GM21576 (cell line): ENCODE data around the gene OSBPL10.
A peak's percentile ranks its signal among the peaks of the same experiment; 100 is the strongest.

Experiments
- ATAC-seq: cut with Tn5 transposase; IDR thresholded peaks from one replicate; pipeline ENCODE4 v1.9.1; 2021; ENCODE audit warnings: mild to moderate bottlenecking, moderate library complexity; ENCODE audit not compliant: unreplicated experiment

The OSBPL10 gene

DNA sequence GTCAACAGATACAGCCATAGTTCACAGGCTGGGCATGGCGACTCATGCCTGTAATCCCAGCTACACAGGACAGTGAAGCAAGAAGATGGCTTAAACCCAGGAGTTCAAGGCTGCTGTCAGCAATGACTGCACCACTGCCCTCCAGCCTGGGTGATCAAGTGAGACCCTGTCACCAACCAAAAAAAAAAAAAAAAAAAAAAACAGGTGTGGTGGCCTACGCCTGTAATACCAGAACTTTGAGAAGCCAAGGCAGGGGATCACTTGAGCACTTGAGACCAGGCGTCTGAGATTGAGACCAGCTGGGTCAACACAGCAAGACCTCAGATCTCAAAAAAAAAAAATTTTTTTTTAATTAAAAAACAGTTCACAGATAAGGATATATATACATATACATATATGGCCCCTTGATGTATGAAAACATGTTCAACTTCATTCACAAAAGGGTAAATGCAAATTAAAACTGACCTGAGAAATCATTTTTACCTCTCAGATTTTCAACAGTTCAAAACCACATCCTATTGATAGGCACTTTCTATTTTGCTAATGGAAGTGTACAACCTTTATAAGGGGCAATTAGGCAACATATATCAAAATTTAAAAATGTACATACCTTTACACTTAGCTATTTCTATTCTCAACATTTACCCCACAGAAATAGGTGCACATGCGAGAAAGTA lies 51.1 kb downstream of the OSBPL10 start:
- ATAC-seq: no peak

- ATAC-seq: no peak
These were observed 53.3 kb downstream of the OSBPL10 start for GRCh38 chr3:31927811-31928210.

- no peak for ATAC-seq
These were observed 54.5 kb downstream of the OSBPL10 start for GRCh38 chr3:31926543-31926942.

DNA sequence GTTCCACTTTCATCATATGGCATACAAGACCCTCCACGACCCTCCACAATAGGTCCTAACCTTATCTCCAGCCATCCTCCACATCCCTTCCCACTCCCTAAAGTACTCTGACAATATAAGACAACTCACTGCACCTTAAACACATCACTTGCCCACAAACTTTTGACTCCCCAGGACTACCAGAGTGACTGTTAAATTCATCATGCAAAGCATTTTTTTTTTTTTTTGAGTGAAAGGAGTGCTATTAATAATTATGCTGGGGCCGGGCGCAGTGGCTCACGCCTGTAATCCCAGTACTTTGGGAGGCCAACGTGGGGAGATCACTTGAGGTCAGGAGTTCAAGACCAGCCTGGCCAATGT lies 55.8 kb downstream of the OSBPL10 start:
- no peak for ATAC-seq

DNA sequence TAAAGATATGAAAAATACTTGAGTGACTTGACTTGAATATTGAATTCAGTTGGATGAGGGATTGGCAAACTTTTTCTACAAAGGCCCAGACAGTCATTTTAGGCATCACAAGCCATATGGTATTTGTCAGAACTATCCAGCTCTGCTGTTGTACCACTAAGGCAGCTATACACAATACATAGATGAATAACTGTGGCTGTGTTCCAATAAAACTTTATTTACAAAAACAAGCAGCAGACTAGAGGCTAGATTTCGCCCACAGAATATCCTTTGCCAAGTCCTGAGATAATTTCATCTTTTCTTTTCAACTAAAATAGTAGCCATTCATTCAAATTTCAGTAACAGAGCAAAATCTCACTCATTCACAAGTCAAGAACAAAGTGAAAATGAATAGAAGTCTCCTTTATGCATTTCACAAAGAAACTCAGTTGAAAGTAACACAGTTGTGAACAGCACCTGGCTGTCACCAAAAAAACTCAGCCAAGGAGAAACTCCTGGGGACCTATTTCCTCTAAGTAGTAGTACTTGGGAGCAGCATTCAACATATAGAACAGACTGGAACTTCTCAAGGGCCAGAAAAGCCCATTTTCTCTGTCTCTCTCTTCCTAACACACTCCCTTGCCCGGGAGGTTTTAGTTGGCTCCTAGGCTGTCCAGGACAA lies 56.3 kb downstream of the OSBPL10 start:
- ATAC-seq: no peak

GRCh38 chr3:31922962-31923361 lies 58.1 kb downstream of the OSBPL10 start:
- ATAC-seq: no peak

- no peak for ATAC-seq
These were observed 59.2 kb downstream of the OSBPL10 start for GRCh38 chr3:31921837-31922236.

DNA sequence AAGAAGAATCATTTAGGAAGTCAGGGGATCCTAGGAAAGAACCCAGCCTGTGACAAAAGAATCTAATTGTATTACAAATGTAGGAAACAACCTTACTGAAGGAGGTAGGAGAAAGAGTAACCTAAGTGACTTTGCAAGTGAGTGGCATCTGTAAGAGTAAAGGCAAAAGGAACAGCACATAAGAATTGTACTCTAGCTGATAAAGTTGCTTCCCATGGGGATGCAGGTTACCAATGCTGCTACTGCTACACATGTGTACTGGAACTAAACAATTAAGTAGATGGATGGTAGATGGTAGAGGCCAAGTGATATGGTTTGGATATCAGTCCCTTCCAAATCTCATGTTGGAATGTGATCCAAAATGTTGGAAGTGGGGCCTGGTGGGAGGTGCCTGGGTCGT lies 60.8 kb downstream of the OSBPL10 start:
- no peak for ATAC-seq

DNA sequence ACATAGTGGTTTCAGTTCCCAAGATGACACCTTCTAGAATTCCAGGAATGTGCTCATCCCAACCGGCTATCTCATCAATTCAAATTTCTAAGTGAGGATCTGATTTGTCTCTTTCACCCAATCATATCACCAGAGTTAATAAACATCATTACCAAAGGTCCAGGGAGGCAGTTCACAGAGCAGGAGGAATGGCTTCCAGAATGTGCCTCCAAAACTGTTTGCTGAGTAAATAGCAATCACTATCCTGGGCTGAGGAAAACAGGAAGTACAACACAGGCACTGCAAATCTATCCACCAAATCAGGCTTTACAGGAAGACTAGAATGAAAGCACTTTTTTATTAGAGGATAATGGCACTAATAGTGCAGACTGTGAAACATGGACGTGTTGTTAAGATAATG lies 61.5 kb downstream of the OSBPL10 start:
- no peak for ATAC-seq

DNA sequence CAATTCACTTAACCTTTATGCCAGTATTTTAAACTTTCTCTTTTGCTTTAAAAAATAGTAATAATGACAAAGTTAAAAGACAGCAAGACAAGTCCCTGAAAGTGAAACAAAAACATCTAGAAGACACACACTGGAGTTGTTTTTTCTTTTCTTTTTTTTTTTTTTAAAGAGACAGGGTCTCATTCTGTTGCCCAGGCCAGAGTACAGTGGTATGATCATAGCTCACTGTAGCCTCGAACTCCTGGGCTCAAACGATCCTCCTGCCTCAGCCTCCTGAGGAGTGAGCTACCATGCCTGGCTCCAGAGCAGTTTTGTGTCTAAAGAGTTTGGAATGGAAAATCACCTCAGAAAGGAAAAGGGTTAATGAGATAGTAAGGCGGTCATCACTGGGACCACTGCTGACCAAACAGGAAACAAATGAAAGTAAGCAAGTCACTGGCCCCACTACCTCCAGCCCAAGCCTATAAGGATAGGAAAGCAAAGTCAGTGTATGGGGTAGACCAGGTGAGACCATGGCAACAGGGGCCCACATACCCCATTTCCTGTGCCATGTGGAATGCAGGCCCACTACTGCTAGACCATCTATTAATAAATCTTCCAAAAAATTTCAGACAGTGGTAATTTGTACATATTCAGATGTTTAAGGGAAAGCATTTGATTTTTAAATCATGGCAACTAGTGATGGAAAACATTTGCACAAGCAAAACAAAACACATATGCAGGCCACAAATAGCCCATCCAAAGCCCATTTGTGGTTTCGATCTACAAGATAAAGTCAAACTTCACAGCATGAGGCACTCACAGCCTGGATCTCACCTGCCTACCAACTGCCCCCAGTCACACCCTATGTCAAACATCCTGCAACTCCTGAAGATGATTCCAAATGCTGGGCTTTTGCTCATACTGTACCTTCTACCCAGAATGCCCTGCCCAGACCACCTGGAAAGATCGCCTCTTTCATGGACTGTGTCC lies 62.6 kb downstream of the OSBPL10 start:
- peak; percentile 64 for ATAC-seq

DNA sequence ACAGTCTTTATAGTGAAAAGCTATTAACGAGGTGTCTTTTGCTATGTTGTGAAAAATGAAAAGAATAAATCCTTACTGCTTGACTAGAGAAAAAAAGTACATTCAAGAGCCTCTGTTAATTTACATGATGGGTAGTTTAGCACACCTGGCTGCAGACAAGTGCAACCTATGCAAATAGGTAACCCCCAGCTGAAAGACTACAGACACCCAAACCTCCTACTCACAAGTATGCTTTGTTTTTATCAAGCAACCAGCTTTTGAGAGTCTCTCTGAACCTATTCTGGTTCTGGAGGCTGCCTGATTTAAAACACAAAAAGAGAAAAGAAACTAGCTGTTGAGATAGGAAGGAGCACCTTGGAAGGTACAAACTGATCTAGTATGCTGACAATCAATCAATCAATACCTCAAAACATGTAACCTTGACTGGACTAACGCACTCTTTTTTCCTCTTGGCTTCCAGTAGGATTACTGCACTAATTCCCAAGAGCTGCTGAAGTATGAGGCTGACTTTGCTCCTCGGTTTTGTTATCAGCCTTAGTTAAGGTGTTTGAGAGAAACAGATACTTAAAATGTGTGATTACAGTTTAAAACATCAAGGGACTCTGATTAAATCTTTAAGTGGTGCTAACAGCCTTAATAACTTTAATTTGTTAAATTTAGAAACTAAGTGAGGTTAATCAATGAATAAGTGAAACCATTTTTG lies 63.6 kb downstream of the OSBPL10 start:
- ATAC-seq: peak; percentile 86

- no peak for ATAC-seq
These were observed 69.4 kb downstream of the OSBPL10 start for GRCh38 chr3:31911643-31912042.

DNA sequence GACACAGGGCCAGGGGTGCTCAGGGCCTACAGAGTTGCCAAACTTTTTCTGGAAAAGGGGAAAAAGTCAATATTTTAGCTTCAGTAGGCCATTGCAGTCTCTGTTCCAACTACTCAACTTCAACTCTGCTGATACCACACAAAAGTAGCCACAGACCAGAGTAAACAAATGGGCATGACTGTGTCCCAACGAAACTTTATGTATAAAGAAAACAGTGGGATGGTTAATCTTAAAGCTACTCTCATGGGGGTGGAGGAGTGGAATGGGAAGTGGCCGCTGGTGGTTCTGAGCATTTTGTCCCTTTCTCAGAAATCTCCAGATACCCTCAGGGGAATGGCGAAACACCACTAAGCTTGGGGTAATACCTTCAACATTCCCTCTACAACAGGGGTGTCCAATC lies 69.9 kb downstream of the OSBPL10 start:
- ATAC-seq: no peak

DNA sequence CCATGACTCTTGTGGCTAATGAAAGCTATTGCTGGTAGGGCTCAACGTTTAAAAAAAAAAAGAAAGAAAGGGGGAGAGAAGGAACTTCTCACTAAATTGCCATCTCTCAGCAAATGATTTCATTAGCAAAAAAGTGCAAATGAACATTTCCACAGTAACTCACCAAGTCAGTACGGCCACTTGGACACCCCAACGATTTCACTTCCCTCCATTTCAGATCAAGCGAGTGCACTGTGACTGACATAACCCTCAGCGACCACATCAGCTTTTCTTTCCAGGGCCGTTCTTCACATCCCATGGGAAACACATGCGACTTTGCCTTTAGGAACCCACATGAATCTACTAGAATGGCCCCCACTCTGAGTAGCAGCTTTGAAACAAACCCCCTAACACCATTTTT lies 71.6 kb downstream of the OSBPL10 start:
- no peak for ATAC-seq

GRCh38 chr3:31908391-31909097 lies 72.5 kb downstream of the OSBPL10 start:
- no peak for ATAC-seq

DNA sequence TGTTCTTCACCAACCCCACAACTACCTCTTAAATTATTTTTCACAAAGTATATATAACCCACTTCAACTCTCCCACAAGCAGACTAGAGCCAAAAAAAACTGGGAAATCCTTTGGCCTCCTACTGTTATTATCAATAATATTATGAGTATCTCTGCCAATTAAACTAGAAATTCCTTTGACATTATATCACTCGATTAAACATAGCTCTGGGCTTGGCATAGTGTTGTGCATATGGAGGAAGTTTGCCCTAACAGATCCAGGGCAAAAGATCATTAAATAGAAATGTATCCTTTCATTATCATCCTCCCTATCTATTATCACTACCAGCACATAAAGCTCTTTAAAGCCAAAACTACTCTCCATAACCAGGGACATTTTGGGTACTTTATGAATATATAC lies 74.9 kb downstream of the OSBPL10 start:
- no peak for ATAC-seq

DNA sequence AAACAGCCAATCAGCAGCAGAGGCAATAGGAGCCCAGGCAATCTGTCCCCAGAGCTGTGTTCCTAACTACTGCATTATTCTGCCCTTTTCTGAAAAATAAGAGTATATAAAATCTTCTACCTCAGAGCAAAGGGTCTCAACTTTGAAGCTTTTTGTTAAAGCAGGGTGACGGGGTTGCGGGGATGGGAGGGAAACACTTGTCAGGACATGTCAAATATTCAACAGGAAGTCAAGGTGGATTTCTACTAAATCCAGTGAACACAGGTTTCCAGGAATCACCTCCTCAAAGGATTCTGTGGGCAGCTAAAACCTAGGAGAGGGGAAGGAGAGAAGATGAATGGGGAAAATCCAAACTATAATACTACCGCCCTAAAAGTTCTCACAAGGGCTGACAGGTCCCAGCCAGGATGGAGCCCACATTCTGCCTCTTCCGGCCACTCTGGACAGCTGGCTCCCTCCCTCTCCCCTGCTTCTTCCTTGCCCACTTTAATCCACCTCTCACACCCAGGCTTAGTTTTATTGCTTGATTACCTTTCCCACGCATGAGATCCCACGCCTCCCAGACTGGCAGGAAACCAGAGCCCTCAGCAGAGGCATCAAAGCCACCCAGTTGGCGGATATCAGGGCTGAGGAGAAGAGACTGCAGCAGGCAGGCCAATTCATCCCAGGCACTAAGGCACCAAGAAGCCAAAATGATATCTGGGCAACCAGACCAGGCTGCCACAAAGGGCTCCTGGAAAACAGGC lies 77.2 kb downstream of the OSBPL10 start:
- ATAC-seq: no peak

DNA sequence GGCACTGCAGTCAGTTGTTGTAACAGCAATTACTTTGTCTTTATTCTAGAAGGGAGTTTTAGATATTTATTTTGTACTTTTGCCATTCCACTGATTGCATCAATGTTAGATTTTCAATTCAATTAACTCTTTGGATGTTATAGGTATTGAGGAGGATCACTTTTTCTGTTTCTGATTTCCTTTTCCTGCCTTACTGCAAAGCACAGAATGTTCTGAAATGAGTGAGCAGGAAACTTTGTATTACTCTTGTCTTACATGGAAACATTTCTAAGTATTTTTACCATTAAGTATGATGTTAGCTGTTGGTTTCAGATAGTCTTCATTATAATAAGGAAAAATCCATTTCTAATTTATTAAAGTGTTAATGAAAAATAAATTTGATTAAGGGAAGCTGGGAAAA lies 80.5 kb downstream of the OSBPL10 start:
- ATAC-seq: no peak

GRCh38 chr3:31896648-31897433 lies 84.2 kb downstream of the OSBPL10 start:
- no peak for ATAC-seq
